ENCODE measurements around the gene BNC2. TPM values are rescaled to one million over a fixed set of nuclear protein-coding genes. Genes with fewer than 3 reads are reported as not detected.

BNC2 gene
- total RNA-seq, 1 experiment from 2014 or later: 43.6 TPM

- H3K4me1 Mint-ChIP-seq: peaks cover 24 to 26% of the 10 kb centered on the region in 2 experiments
- Histone ChIP-seq H3K14ac (ENCODE audit: insufficient read depth, low read length) (no peak overlapping the region), H3K79me1 (ENCODE audit: insufficient read depth, low read depth, low read length, poor library complexity, severe bottlenecking) (no peaks in the 10 kb centered on the region), H3K4me1 (ENCODE audit: insufficient read depth, low read length) (peaks cover 6% of the 10 kb centered on the region), H4K91ac (ENCODE audit: insufficient read length, low read depth, low read length) (no peak overlapping the region), H3K9ac (ENCODE audit: extremely low read depth, insufficient read length, low read length) (no peak overlapping the region), H2BK20ac (ENCODE audit: low read depth, low read length, poor library complexity, severe bottlenecking) (no peak overlapping the region), H2AFZ (ENCODE audit: low read length) (no peak overlapping the region), H3K4me2 (ENCODE audit: insufficient read depth, insufficient read length, low read length) (no peak overlapping the region), H3K9me3 (ENCODE audit: control insufficient read depth, low read depth, low read length) (no peaks in the 10 kb centered on the region), H3K79me2 (ENCODE audit: insufficient read depth, low read length) (no peaks in the 10 kb centered on the region), H2BK5ac (ENCODE audit: insufficient read length, low read length) (no peak overlapping the region), H2AK5ac (ENCODE audit: insufficient read length, low read length) (no peak overlapping the region), H3K18ac (ENCODE audit: insufficient read length, low read depth, low read length) (no peak overlapping the region), H3K23ac (ENCODE audit: insufficient read length, low read depth, low read length) (no peak overlapping the region), H4K5ac (ENCODE audit: insufficient read length, low read depth, low read length) (no peak overlapping the region), H4K20me1 (ENCODE audit: control insufficient read depth, insufficient read depth, insufficient read length) (no peaks in the 10 kb centered on the region), H2BK120ac (ENCODE audit: low read depth, low read length, poor library complexity, severe bottlenecking) (no peak overlapping the region), H3K56ac (ENCODE audit: insufficient read length, low read depth, low read length) (no peak overlapping the region), H4K8ac (replicated peaks; ENCODE audit: insufficient read length, low read depth, low read length) (no peak overlapping the region), H3T11ph (ENCODE audit: low read length) (no peak overlapping the region), H3K23me2 (ENCODE audit: insufficient read length, low read depth, low read length, poor library complexity, severe bottlenecking) (no peaks in the 10 kb centered on the region), H2BK15ac (ENCODE audit: low read depth, low read length) (no peak overlapping the region), H3K4ac (ENCODE audit: low read depth, low read length) (no peak overlapping the region), H2BK12ac (ENCODE audit: insufficient read length, low read depth, low read length) (no peak overlapping the region), H3K27me3 (ENCODE audit: insufficient read depth, low read length) (no peaks in the 10 kb centered on the region), H3K27ac (ENCODE audit: insufficient read length, low read depth, low read length) (no peak overlapping the region)
- no peak for DNase-seq
- H3K9me3 Mint-ChIP-seq: no peaks in the 10 kb centered on the region
- no peak for TF ChIP-seq CTCF (conservative IDR thresholded peaks at IDR 0.05)
- H3K27me3 Mint-ChIP-seq (ENCODE audit: low read depth): no peaks in the 10 kb centered on the region
- no peak overlapping the region for H3K4me3 Mint-ChIP-seq
- H3K36me3 Mint-ChIP-seq (ENCODE audit: insufficient read depth in 1 of 3, low read depth in 3 of 3): peaks cover 0 to 11% (median 0%) of the 10 kb centered on the region in 3 experiments; a peak in 2 of 7 replicates
- peak overlapping the region in 1 of 3 experiments; percentile 34; a peak in 1 of 7 replicates for H3K27ac Mint-ChIP-seq
- WGBS (ENCODE audit: extremely low coverage, insufficient read length, low lambda C conversion rate): no CpG with 5 or more reads among the region's 3 CpGs
Measured at GRCh38 chr9:16545639-16546038, 324.8 kb downstream of the BNC2 start.

All from H9 (cell line).